GM23338 (cell line): Measurements from ENCODE around the gene PPIF.

Experiments used
- EZH2 ChIP-seq: fragments of 200-600 bp; sonication (generic); IDR thresholded peaks from one replicate; pipeline ENCODE4 v1.8.0; 2017; ENCODE audit warnings: antibody characterized with exemption, mild to moderate bottlenecking, low read depth; ENCODE audit not compliant: unreplicated experiment
- EZH2phosphoT487 ChIP-seq: fragments of 200-600 bp; sonication (generic); IDR thresholded peaks from one replicate; pipeline ENCODE4 v1.8.1; 2018; ENCODE audit warnings: antibody characterized with exemption; ENCODE audit not compliant: unreplicated experiment
- JUNB ChIP-seq: IDR thresholded peaks from one replicate; pipeline ENCODE4 v1.6.1; 2016; ENCODE audit warnings: antibody characterized with exemption; ENCODE audit not compliant: unreplicated experiment
- POLR2AphosphoS5 ChIP-seq: IDR thresholded peaks from 2 replicates; pipeline ENCODE4 v1.6.1; 2016; ENCODE audit warnings: antibody characterized with exemption, low read depth
- TF ChIP-seq, protein P1 (sequence below), 2 experiments: fragments of 200-600 bp in 1 of 2; sonication (generic) in 1 of 2; conservative IDR thresholded peaks; 2 replicates each; pipeline versions ENCODE4 v1.5.1 to v1.6.1; 2016 to 2017; ENCODE audit warnings: antibody characterized with exemption in 2 of 2, low read depth in 2 of 2, mild to moderate bottlenecking in 2 of 2, moderate library complexity in 1 of 2
- TF ChIP-seq, protein P2 (sequence below): IDR thresholded peaks from one replicate; pipeline ENCODE4 v1.6.1; 2018; ENCODE audit warnings: antibody characterized with exemption; ENCODE audit not compliant: unreplicated experiment

DNA sequence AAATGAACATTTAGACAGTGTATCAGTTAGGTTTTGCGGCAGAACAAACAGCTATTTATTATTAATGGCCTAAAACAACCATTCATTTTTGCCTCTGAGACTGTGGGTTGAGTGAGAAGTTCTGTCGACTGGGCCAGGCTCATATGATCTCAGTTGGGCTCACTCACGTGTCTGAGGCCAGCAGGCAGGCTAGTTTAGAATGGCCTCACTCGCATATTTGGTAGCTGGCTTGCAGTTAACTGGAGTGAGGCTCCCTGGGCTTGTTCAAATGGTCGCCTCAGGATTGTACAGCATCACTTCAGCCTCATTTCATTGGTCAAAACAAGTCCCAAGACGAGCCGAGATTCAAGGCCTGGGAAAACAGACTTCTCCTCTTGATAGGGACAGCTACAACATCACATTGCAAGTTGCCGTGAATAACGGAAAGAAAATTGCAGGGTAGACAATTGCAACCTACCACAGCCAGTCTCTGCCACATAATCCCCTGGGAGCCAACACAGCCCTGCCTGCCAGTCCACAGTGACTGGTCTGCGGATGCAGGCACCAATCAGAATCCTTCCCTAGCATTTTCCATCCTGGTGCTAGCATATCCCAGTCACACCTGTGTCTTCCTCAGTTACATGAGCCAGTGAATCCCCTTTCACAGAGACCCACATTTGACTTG is 23.1 kb upstream of the PPIF start:
- TF ChIP-seq, protein P1, sequence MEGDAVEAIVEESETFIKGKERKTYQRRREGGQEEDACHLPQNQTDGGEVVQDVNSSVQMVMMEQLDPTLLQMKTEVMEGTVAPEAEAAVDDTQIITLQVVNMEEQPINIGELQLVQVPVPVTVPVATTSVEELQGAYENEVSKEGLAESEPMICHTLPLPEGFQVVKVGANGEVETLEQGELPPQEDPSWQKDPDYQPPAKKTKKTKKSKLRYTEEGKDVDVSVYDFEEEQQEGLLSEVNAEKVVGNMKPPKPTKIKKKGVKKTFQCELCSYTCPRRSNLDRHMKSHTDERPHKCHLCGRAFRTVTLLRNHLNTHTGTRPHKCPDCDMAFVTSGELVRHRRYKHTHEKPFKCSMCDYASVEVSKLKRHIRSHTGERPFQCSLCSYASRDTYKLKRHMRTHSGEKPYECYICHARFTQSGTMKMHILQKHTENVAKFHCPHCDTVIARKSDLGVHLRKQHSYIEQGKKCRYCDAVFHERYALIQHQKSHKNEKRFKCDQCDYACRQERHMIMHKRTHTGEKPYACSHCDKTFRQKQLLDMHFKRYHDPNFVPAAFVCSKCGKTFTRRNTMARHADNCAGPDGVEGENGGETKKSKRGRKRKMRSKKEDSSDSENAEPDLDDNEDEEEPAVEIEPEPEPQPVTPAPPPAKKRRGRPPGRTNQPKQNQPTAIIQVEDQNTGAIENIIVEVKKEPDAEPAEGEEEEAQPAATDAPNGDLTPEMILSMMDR (conservative IDR thresholded peaks at IDR 0.05; ENCODE audit: low read depth in 2 of 2): no peak
- TF ChIP-seq EZH2 (no peak), POLR2AphosphoS5 (no peak), EZH2phosphoT487 (no peak), JUNB (no peak)
- TF ChIP-seq, protein P2, sequence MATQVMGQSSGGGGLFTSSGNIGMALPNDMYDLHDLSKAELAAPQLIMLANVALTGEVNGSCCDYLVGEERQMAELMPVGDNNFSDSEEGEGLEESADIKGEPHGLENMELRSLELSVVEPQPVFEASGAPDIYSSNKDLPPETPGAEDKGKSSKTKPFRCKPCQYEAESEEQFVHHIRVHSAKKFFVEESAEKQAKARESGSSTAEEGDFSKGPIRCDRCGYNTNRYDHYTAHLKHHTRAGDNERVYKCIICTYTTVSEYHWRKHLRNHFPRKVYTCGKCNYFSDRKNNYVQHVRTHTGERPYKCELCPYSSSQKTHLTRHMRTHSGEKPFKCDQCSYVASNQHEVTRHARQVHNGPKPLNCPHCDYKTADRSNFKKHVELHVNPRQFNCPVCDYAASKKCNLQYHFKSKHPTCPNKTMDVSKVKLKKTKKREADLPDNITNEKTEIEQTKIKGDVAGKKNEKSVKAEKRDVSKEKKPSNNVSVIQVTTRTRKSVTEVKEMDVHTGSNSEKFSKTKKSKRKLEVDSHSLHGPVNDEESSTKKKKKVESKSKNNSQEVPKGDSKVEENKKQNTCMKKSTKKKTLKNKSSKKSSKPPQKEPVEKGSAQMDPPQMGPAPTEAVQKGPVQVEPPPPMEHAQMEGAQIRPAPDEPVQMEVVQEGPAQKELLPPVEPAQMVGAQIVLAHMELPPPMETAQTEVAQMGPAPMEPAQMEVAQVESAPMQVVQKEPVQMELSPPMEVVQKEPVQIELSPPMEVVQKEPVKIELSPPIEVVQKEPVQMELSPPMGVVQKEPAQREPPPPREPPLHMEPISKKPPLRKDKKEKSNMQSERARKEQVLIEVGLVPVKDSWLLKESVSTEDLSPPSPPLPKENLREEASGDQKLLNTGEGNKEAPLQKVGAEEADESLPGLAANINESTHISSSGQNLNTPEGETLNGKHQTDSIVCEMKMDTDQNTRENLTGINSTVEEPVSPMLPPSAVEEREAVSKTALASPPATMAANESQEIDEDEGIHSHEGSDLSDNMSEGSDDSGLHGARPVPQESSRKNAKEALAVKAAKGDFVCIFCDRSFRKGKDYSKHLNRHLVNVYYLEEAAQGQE: no peak
